GM19324 (cell line): ENCODE results near the gene TSPAN6.

Experiments used
- ATAC-seq: cut with Tn5 transposase; IDR thresholded peaks from one replicate; pipeline ENCODE4 v1.9.1; 2021; ENCODE audit warnings: mild to moderate bottlenecking, moderate library complexity; ENCODE audit not compliant: unreplicated experiment, low FRiP score

The TSPAN6 gene

GRCh38 chrX:100636321-100636991, at the start of gene TSPAN6:
TSPAN6 (minus strand) TSS chrX:100636806; CDS start chrX:100636694, 112 bp downstream.
- peak; percentile 56 for ATAC-seq

DNA sequence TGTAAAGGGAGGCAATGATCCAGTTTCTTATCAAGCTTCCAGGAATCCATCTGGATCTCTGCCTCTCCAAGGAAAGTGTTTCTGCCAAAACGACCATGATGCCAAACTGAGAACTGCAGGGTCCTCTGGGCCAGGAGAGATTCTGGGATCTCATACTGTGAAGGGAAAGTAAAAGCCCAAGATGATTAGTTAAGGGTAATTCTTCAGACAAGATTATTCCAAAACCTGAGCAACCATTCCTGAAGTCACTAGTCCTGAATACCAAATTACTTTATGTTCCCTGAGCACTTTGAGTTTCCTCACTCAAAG, 49.3 kb upstream of the TSPAN6 start:
- ATAC-seq, result no peak

GRCh38 chrX:100685284-100685996, 48.8 kb upstream of the TSPAN6 start:
- peak; percentile 49 for ATAC-seq

DNA sequence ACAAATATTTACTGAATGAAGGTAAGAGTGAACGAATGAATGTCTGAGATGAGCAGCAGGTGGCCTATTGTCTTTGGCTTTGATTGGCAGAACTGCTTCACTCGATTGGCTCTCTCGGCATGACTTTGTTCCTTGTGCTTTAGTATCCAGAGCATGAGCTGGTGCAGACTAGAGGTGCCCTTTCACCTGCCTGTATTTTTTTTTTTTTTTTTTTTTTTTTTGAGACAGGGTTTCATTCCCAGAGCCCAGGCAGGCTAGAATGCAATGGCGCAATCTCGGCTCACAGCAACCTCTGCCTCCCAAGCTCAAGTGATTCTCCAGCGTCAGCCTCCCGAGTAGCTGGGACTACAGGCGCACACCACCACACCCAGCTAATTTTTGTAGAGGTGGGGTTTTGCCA, 46.3 kb upstream of the TSPAN6 start:
- no peak for ATAC-seq

DNA sequence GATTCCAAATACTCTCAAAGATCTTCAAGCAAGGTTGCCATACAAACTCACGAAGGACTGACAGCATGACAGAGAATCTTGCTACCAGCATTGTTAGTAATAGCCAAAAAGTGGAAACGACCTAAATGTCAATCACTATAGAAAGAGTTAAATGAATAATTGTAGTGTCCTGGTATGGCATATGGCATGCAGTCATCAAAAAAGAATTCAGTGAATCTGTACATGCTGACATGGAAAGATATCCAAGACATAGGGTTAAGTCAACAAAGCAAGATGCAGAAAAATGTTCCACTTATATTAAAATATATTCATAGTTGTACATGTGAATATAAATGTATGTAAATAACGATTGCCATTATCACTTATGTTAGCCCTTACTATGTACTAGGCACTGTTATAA, 45.0 kb upstream of the TSPAN6 start:
- ATAC-seq, result no peak

GRCh38 chrX:100680756-100681155, 44.1 kb upstream of the TSPAN6 start:
- no peak for ATAC-seq

GRCh38 chrX:100677611-100678181, 41.1 kb upstream of the TSPAN6 start:
- no peak for ATAC-seq

DNA sequence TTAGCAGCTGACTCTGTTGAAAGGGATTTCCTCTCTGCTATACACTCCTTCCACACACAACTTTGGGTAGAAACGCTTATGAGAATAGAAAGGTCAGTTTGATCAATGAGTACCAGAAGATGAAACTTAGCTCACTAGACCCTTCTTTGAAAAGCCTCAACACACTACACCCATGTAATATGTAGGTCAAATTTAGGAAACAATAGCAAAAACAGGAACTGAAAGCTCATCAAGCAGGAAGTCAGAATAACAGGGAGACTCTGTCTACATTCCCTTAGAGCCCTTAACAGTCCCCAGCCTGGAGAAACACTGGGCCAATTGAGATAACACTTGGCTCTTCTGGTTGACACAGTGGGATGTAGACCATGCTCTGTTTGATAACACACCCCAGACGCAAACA, 38.1 kb upstream of the TSPAN6 start:
- no peak for ATAC-seq

DNA sequence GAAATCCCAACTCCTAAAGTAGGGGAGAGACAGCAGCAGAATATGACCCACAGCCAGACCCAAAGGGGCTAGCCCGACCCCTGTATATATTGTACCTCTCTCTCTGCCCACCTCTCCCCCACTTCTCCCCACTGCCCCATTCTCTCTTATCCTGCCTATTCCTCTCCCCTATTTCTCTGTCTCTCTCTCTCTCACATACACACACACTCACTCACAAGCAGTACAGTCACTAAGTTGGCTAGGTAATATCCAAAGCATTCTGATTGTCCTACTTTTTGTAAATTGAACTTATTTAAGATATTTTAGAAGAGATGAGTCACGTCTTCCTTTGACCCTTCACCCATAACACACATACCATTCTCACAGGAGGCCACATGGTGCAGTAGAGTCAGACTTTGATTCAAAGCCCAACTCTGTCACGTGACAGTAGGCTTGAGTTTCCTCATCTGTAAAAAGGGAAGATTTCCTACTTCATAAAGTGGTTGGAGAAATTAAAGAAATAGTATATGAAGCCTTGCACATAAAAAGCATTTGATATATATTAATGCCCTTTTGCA, 36.9 kb upstream of the TSPAN6 start:
- no peak for ATAC-seq

GRCh38 chrX:100672966-100673365, 36.4 kb upstream of the TSPAN6 start:
- no peak for ATAC-seq

- ATAC-seq, result no peak
These were observed 27.0 kb upstream of the TSPAN6 start for GRCh38 chrX:100663642-100664041.

GRCh38 chrX:100662796-100663195, 26.2 kb upstream of the TSPAN6 start:
- ATAC-seq, result no peak

GRCh38 chrX:100662170-100662569, 25.6 kb upstream of the TSPAN6 start:
- ATAC-seq, result no peak

DNA sequence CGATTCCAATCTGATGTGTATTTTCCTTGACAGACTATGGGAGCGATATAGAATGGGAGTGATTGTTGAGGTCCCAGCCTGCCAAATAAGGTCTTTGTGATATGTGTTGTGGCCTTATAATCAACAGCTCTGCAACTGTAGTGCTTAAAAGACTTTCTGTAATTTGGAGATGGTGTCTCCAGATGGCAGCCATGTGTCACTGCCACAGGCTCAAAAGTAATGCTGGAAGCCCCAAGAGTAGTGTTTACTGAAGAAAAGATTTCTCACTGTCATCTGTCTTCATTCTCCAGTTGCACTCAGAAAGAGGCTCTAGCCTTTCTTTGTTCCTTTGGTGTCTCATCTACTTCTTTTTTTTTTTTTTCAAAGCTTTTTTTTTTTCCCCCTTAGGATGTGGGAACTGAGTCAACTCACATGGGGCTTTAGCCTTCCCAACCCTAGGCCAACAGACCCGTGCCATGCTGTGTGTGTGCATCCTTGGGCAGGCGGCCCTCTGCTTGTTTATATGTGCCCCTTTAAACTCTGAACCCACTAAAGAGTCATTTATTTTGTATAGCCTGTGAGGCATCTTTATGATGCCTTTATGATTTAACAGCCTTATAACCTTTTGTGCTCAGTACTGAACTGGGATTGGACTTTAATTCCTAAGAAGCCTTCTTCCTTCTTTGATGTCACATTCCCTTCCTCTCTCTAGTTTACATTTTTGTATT, 23.0 kb upstream of the TSPAN6 start:
- ATAC-seq, result no peak

DNA sequence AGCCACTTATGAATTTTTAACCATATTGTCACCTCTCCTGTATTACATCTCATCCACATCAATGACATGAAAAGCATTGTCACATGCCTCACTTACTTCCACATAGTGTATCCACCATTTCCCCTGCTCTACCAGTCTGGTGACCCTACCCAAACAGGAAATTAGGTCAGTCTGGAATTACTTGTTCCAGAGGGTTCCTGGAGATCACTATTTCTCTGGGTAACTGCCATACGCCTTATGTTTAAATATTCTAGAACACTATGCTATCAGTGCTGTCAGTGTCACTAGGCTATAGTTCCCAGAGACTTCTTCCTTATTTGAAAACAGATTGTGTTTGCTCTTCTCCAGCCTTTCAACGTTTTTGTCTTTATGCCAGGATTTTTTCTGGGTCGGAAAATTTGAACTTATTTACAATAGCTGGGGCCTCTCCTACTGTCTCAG, 22.4 kb upstream of the TSPAN6 start:
- ATAC-seq, result no peak

GRCh38 chrX:100654261-100654660, 17.7 kb upstream of the TSPAN6 start:
- ATAC-seq, result no peak

- no peak for ATAC-seq
These were observed 15.7 kb upstream of the TSPAN6 start for GRCh38 chrX:100652266-100652665.

- no peak for ATAC-seq
These were observed 14.2 kb upstream of the TSPAN6 start for GRCh38 chrX:100650841-100651240.

GRCh38 chrX:100649550-100650356, 13.1 kb upstream of the TSPAN6 start:
- ATAC-seq, result no peak
